ENCODE results near the gene CTRB2.
"Not testable (repeated sequence)": the region's sequence is repeated elsewhere in the genome, so short reads cannot be mapped to it uniquely, and the experiment has no call there.

Gene CTRB2

GRCh38 chr16:75209514-75209913 is 2.6 kb upstream of the CTRB2 start:
- H3K4me3 Mint-ChIP-seq; H3K9me3 Mint-ChIP-seq; H3K4me1 Mint-ChIP-seq (ENCODE audit: low read depth); DNase-seq (ENCODE audit: low spot score); H3K27ac Mint-ChIP-seq; H3K36me3 Mint-ChIP-seq (ENCODE audit: low read depth); H3K27me3 Mint-ChIP-seq (ENCODE audit: low read depth): not testable (repeated sequence)

GRCh38 chr16:75208861-75209505 is 2.0 kb upstream of the CTRB2 start:
- Mint-ChIP-seq H3K27me3 (ENCODE audit: low read depth) (no peaks in the 10 kb centered on the region), H3K27ac (no peak overlapping the region)

GRCh38 chr16:75208242-75208825 is 1.4 kb upstream of the CTRB2 start:
- H3K36me3 Mint-ChIP-seq (ENCODE audit: low read depth): no peaks in the 10 kb centered on the region

More at GRCh38 chr16:75208861-75209505, 2.0 kb upstream of the CTRB2 start:
- DNase-seq (ENCODE audit: low spot score): no peak
- H3K4me3 Mint-ChIP-seq: no peak overlapping the region
- H3K36me3 Mint-ChIP-seq (ENCODE audit: low read depth): no peaks in the 10 kb centered on the region
- no peaks in the 10 kb centered on the region for H3K9me3 Mint-ChIP-seq
- no peaks in the 10 kb centered on the region for H3K4me1 Mint-ChIP-seq (ENCODE audit: low read depth)

GRCh38 chr16:75207831-75208230 is 870 bp upstream of the CTRB2 start:
- H3K36me3 Mint-ChIP-seq (ENCODE audit: low read depth): no peaks in the 10 kb centered on the region
- H3K9me3 Mint-ChIP-seq: no peaks in the 10 kb centered on the region
- no peaks in the 10 kb centered on the region for H3K27me3 Mint-ChIP-seq (ENCODE audit: low read depth)
- H3K27ac Mint-ChIP-seq: no peak overlapping the region
- H3K4me3 Mint-ChIP-seq: no peak overlapping the region
- no peak for DNase-seq (ENCODE audit: low spot score)
- no peaks in the 10 kb centered on the region for H3K4me1 Mint-ChIP-seq (ENCODE audit: low read depth)

More at GRCh38 chr16:75208242-75208825, 1.4 kb upstream of the CTRB2 start:
- H3K27ac Mint-ChIP-seq: no peak overlapping the region
- no peaks in the 10 kb centered on the region for H3K4me1 Mint-ChIP-seq (ENCODE audit: low read depth)
- no peak overlapping the region for H3K4me3 Mint-ChIP-seq
- DNase-seq (ENCODE audit: low spot score): no peak
- no peaks in the 10 kb centered on the region for H3K9me3 Mint-ChIP-seq
- no peaks in the 10 kb centered on the region for H3K27me3 Mint-ChIP-seq (ENCODE audit: low read depth)

- not testable (repeated sequence) for H3K4me1 Mint-ChIP-seq (ENCODE audit: low read depth); H3K36me3 Mint-ChIP-seq (ENCODE audit: low read depth); H3K27ac Mint-ChIP-seq; H3K27me3 Mint-ChIP-seq (ENCODE audit: low read depth); H3K9me3 Mint-ChIP-seq; DNase-seq (ENCODE audit: low spot score); H3K4me3 Mint-ChIP-seq
These were observed 806 bp downstream of the CTRB2 start for GRCh38 chr16:75205961-75206748.

GRCh38 chr16:75205438-75205837 is 1.5 kb downstream of the CTRB2 start:
- H3K36me3 Mint-ChIP-seq (ENCODE audit: low read depth); H3K4me1 Mint-ChIP-seq (ENCODE audit: low read depth); H3K27me3 Mint-ChIP-seq (ENCODE audit: low read depth); DNase-seq (ENCODE audit: low spot score); H3K9me3 Mint-ChIP-seq; H3K4me3 Mint-ChIP-seq; H3K27ac Mint-ChIP-seq: not testable (repeated sequence)

- H3K4me1 Mint-ChIP-seq (ENCODE audit: low read depth); H3K4me3 Mint-ChIP-seq: not testable (repeated sequence)
These were observed 2.1 kb downstream of the CTRB2 start for GRCh38 chr16:75204905-75205304.

GRCh38 chr16:75204410-75204758 is 2.6 kb downstream of the CTRB2 start:
- Mint-ChIP-seq H3K4me1 (ENCODE audit: low read depth) (peaks cover 7% of the 10 kb centered on the region), H3K9me3 (no peaks in the 10 kb centered on the region), H3K36me3 (ENCODE audit: low read depth) (no peaks in the 10 kb centered on the region), H3K4me3 (no peak overlapping the region), H3K27ac (no peak overlapping the region), H3K27me3 (ENCODE audit: low read depth) (peaks cover 15% of the 10 kb centered on the region)
- no peak for DNase-seq (ENCODE audit: low spot score)

More at GRCh38 chr16:75204905-75205304, 2.1 kb downstream of the CTRB2 start:
- peaks cover 11% of the 10 kb centered on the region for H3K27me3 Mint-ChIP-seq (ENCODE audit: low read depth)
- not testable (repeated sequence) for H3K36me3 Mint-ChIP-seq (ENCODE audit: low read depth); DNase-seq (ENCODE audit: low spot score); H3K9me3 Mint-ChIP-seq; H3K27ac Mint-ChIP-seq

- Mint-ChIP-seq H3K27ac (no peak overlapping the region), H3K9me3 (no peaks in the 10 kb centered on the region), H3K27me3 (ENCODE audit: low read depth) (peaks cover 17% of the 10 kb centered on the region), H3K4me3 (no peak overlapping the region), H3K36me3 (ENCODE audit: low read depth) (no peaks in the 10 kb centered on the region), H3K4me1 (ENCODE audit: low read depth) (peaks cover 9% of the 10 kb centered on the region)
- no peak for DNase-seq (ENCODE audit: low spot score)
These were observed 3.1 kb downstream of the CTRB2 start for GRCh38 chr16:75203667-75204409.

- H3K4me3 Mint-ChIP-seq: no peak overlapping the region
- H3K27ac Mint-ChIP-seq: no peak overlapping the region
- H3K27me3 Mint-ChIP-seq (ENCODE audit: low read depth): peaks cover 21% of the 10 kb centered on the region
- peaks cover 12% of the 10 kb centered on the region for H3K4me1 Mint-ChIP-seq (ENCODE audit: low read depth)
- no peaks in the 10 kb centered on the region for H3K36me3 Mint-ChIP-seq (ENCODE audit: low read depth)
- H3K9me3 Mint-ChIP-seq: no peaks in the 10 kb centered on the region
- no peak for DNase-seq (ENCODE audit: low spot score)
These were observed 3.9 kb downstream of the CTRB2 start for GRCh38 chr16:75203096-75203495.

- no peaks in the 10 kb centered on the region for H3K9me3 Mint-ChIP-seq
- H3K27ac Mint-ChIP-seq: no peak overlapping the region
- H3K27me3 Mint-ChIP-seq (ENCODE audit: low read depth): peaks cover 29% of the 10 kb centered on the region
- H3K4me3 Mint-ChIP-seq: no peak overlapping the region
- no peak for DNase-seq (ENCODE audit: low spot score)
- no peaks in the 10 kb centered on the region for H3K36me3 Mint-ChIP-seq (ENCODE audit: low read depth)
- peaks cover 15% of the 10 kb centered on the region for H3K4me1 Mint-ChIP-seq (ENCODE audit: low read depth)
These were observed 4.8 kb downstream of the CTRB2 start for GRCh38 chr16:75202069-75202590.

GRCh38 chr16:75198135-75198600 is 8.8 kb downstream of the CTRB2 start:
- DNase-seq (ENCODE audit: low spot score): no peak
- Mint-ChIP-seq H3K4me3 (no peak overlapping the region), H3K9me3 (no peaks in the 10 kb centered on the region), H3K36me3 (ENCODE audit: low read depth) (no peaks in the 10 kb centered on the region), H3K27ac (no peak overlapping the region), H3K27me3 (ENCODE audit: low read depth) (peaks cover 33% of the 10 kb centered on the region), H3K4me1 (ENCODE audit: low read depth) (peaks cover 15% of the 10 kb centered on the region)

- H3K36me3 Mint-ChIP-seq (ENCODE audit: low read depth): no peaks in the 10 kb centered on the region
- H3K27ac Mint-ChIP-seq: no peak overlapping the region
- peaks cover 15% of the 10 kb centered on the region for H3K4me1 Mint-ChIP-seq (ENCODE audit: low read depth)
- H3K9me3 Mint-ChIP-seq: no peaks in the 10 kb centered on the region
- no peak overlapping the region for H3K4me3 Mint-ChIP-seq
- peaks cover 33% of the 10 kb centered on the region for H3K27me3 Mint-ChIP-seq (ENCODE audit: low read depth)
- DNase-seq (ENCODE audit: low spot score): no peak
These were observed 9.3 kb downstream of the CTRB2 start for GRCh38 chr16:75197522-75198134.
